GM19463 (cell line): ENCODE results near the gene MRPS15.
"Not testable (repeated sequence)": the region's sequence is repeated elsewhere in the genome, so short reads cannot be mapped to it uniquely, and the experiment has no call there.

Experiments used
- ATAC-seq: cut with Tn5 transposase; IDR thresholded peaks from one replicate; pipeline ENCODE4 v1.9.1; 2021; ENCODE audit warnings: mild to moderate bottlenecking, moderate library complexity; ENCODE audit not compliant: unreplicated experiment

MRPS15 gene

DNA sequence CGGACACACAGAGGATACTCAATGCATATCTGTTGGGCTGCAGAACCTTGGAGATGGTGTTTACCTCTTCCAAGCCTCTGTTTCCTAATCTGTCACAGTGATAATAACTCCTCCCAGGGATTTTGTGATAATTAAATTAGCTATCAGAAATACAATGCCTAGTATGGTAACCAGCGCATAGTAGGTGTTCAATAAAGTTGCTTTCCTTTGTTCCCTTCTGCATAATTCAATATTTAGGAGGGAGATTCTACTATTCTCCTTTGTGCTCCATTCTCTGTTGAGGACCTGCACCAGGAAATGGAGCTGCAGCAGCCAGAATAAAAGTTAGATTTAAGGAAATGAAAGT is 21.9 kb upstream of the MRPS15 start:
- no peak for ATAC-seq

DNA sequence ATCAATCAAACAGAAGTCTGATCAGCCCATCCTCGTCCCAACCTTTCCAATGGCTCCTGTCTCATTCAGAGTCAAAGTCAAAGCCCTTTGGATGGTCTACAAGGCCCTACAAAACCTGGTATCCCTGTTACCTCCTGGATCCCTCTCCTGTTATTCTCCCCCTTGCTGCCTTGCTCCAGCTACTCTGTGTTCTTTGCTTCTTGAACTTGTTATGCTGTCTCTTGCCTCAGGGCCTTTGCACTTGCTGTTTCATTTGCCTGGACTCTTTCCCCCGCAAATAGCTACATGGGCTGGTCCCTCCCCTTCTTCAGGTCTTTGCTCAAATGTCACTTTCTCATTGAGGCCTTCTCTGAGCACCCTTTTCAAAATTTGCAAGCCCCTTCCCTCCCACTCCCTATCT is 19.9 kb upstream of the MRPS15 start:
- no peak for ATAC-seq

DNA sequence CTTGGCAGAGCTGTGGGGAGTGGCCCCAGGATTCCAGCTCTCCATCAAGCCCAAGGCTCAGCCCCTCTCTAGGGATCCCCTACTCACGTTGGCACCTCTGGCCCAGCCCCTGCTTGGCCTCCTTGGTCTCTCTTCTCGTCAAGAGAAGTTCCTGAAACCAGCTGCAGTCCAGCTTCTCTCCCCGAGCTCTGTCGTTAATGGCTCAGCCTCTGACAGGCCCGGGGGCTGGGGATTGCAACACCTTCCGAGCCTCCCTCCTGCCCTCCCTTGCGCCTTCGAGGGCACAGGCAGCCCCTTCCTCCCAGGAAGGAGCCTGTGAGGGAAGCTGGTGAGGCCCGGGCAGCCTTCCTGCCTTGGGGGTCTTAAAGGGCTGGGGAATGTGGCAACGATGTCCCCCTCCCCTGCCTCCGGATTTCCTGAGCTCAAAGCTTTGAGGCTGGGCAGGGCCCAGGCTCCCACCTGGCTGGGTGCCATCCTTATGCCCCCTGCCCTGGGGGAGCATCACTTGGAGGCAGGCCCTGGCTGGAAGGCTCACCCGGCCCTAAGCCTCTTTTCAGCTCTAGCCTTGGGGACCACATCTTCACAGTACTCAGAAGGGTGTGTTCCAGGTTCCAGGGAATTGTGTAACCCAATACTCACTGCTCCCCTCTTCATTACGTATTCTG is 18.7 kb upstream of the MRPS15 start, which contains the start of gene CSF3R:
CSF3R (minus strand) TSS at position 190 of the 665 bp plus-strand sequence. CDS start 3,417 bp downstream, outside the sequence.
- ATAC-seq = no peak

DNA sequence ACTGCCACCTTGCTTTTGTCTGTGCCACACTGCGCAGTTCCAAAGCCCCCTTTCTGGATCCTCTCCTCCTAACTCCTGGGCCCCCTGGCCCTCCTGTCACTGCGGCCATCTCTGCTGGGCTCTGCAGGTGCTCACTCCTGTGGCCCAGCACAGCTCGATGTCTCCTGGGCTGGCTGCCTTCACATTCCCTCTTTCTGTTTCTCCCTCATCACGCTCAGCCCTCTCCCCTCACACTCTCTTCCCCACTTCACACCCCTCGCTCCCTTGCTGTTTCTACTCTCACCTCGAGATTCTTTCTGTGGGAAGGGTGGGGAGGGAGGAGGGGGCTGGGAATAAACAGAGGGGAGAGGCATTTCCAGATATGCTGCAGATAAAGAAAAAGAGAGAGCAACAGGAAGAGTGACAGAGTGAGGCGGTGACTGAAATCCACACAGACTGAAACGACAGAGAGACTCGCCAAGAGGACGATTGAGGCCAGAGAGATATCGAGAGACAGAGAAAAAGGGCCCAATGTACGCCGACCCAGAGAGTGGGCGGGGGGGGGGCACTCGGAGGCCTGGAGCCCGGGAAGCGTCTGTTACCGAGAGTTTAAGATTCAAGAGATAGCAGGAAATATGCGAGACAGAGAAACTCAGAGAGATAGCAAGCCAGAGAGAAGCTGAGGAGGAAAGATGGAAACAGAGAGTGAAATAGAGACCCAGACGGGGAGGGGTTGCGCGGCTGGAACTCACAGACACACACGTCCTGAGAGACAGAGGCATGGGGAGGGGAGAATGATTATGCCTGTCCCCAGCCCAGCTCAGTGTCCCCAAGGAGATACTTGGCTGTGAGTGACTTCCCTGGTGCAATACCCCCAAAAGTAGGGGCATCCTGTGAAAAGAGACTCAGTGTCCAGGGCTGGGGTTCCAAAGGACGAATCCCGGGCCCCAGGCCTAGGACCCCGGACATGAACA is 17.9 kb upstream of the MRPS15 start:
- no peak for ATAC-seq

DNA sequence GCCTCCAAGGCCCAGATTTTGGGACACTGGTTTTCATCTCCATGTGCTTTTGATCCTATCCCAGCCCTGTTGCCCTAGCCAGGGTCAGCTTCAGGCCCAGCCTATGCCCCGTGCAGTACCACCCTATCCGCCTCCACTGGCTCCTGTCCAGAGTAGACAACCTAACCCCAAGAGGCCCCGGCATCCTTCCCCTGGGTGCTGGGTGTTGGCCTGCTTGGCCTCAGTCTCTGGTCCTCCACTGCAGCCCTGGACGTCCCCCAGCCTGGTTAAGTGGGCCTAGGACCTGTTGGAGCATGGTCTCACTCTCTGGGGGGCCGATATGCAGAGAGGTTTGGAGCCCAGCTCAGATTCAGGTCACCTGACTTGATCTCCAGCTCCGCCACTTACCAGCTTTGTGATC is 16.9 kb upstream of the MRPS15 start:
- no peak for ATAC-seq

DNA sequence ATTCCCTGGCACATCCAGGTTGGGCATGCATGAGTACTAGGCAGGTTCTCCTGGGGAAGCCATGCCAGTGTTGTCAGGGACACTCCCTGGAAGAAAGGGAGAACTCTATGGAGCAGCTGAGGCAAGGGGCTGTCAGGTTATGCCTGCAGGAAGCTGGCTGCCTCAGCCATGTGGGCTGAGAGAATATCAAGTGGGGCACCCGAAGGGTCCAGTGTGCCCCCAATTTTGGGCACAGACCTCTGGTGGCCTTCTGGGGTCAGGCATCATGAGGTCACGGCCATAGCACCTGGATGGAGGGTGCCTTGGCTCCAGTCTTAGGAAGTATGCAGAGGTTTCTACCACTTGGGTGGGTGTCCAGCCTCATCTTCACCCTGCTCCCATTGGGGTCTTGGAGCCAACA is 16.0 kb upstream of the MRPS15 start:
- no peak for ATAC-seq

DNA sequence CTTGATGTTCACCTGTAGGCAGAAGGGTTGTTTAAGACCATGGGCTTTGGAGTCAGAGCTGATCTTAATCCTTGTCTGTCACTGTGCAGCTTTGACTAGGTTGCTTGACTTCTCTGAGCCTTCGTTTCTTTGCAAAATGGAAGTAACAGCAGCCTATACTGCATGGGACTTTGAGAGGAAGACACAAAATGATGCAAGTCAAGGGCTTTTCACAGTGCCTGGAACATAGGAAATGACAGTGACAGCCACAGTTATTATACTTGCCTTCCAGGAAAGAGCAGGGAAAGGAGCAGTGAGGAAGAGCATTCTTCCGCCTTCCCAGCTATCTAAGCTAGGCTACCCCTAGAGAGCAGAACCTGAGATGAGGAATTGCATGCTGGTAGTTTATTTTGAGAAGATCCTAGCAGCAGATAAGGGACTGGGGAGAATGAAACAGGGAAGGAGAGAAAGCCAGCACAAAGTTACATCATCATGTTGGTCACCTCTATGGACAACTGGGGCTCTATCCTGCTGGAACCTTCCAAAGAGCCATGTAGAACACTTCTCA is 15.4 kb upstream of the MRPS15 start:
- ATAC-seq = no peak

DNA sequence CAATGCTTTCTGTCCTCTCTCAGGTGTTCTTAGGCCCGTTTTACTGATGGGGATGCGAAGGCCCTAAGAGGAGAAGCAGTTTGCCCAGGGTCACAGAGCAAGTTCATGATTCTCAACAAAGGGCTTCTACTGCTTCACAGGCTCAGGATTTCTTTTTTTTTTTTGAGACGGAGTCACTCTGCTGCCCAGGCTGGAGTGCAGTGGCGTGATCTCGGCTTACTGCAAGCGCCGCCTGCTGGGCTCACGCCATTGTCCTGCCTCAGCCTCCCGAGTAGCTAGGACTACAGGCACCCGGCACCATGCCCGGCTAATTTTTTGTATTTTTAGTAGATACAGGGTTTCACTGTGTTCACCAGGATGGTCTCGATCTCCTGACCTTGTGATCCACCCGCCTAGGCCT is 13.4 kb upstream of the MRPS15 start:
- ATAC-seq = not testable (repeated sequence)

DNA sequence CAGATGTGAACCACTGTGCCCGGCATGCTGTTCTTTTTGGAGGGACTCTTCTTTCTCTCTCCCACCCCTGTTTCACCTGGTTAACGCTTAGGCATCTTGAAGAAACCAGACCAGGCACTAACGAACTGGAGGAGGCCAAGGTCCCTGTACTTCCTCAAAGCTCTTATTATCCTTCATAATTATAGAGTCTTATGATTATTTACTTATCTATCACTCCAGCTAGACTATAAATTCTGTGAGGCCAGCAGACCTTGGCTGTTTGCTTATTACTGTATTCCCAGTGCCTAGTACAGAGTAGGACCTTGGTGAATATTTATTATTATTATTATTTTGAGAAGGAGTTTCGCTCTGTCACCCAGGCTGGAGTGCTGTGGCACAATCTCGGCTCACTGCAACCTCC is 12.8 kb upstream of the MRPS15 start:
- no peak for ATAC-seq

DNA sequence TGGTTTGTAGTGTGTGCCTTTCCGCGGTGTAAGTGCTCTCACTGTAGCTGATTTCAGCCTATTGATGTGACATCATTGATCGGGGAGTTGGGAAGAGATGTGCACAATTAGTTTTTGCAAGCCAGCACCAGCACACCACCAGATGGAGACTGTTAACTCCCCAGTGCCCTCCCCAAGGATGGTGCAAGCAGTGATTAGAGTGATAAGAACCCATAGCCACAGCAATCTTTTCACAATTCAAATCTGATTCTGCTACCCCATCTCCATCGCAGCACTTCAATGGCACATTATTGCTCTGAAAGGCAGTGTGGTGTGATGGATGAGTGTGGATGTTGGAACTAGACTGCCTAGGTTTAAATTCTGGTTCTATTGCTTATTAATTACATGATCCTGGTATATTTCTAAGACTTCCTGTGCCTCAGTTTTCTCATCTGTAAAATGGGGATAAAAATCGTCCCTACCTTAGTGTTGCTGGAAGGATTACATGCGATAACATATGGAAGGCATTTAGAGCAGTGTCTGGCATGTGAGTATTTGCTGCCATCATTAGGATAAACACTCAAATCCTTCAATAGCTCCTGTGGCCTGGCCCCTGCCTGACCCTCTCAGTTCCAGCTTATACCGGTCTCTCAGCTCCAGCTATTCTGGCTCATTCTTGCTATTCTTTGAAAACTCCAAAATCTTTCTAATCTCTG is 11.9 kb upstream of the MRPS15 start:
- ATAC-seq = no peak

DNA sequence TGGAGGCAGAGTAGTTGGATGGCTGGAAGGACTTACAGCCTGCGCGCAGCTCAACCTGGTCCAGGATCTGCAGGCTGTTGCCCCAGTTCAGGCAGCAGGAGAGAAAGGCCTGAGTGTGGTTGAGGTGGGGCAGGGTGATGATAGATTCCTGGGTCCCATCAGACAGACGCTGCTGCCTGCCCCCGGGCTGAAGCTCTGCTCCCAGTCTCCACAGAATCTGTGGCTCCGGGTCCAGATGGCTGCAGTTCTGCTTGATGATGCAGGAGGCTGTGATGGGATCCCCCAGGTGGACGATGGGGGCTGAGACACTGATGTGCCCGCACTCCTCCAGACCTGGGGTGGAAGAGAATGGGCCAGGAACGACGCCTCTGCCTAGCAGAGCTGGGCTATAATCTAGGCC is 11.2 kb upstream of the MRPS15 start:
- no peak for ATAC-seq

DNA sequence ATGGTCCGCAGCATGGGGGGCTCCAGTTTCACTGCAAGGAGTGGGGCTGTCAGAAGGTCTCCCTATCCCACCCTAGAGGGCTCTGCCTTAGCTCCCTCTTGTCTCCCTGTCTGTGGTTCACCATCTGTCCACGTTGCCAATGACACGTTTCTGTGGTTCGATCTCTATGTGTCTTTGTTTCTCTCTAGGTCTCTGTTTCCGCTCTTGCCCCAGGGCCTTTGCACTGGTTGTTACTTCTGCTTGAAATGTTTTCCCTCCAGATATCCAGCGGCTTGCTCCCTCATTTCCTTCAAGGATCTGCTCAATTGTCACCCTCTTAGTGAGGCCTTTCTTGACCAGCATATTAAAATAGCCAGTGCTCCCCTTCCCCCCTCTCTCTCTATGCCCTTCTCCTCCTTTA is 8.5 kb upstream of the MRPS15 start:
- no peak for ATAC-seq

DNA sequence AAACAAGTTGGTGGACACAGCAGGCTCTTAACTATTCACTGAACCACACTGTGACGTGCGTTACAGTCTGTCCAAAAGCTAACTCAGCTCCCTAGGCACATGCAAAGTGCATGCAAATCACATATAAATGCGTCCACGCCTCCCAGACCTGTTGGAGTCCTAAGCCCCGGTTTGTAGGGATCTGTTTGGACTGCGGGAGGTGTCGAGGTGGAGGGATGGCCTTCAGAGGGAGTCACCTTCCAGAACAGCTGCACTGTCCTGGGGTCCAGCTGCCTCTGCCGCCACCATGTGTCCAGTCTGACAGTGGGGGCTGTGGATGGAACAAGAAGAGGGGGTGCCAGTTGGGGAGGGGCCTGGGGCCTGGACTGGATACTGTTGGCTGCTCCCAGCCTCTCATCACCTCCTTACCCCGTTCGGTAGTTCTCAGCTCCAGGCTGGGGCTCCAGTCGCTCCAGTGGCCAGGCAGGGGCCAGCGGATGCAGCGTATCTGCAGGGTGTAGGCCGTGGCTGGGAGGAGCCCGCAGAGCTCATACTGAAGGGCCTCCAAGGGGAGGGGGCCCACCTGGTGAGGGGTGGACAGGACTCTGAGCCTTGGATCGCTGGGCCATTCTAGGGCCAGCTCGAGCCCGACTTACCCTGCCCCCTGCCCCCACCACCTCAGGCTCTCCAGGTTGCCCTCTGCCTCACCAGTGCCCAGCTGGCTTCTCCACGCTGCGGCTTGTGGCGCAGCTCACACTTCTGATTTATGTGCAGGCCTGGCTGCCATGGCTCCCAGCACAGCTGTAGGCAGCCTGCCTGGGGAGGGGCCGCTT is 7.9 kb upstream of the MRPS15 start:
- no peak for ATAC-seq

DNA sequence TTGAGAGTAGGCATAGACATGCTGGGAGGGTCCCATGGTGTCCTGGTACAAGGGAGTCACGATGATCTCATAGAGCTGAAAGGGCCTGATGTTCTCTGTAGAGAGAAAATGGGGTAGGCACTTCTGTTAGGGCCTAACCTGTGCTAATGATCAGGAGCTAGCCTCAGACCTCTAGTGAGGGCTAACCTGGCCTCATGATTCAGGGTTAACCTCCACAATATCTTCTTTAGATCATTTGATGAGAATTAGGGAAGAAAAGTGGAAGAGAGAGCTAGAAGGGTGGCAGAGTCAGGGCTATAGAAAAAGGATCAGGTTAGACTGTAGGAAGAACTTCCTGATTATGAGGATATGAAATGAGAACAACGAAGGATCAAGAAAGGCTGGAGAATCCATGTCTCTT is 5.0 kb upstream of the MRPS15 start:
- no peak for ATAC-seq

DNA sequence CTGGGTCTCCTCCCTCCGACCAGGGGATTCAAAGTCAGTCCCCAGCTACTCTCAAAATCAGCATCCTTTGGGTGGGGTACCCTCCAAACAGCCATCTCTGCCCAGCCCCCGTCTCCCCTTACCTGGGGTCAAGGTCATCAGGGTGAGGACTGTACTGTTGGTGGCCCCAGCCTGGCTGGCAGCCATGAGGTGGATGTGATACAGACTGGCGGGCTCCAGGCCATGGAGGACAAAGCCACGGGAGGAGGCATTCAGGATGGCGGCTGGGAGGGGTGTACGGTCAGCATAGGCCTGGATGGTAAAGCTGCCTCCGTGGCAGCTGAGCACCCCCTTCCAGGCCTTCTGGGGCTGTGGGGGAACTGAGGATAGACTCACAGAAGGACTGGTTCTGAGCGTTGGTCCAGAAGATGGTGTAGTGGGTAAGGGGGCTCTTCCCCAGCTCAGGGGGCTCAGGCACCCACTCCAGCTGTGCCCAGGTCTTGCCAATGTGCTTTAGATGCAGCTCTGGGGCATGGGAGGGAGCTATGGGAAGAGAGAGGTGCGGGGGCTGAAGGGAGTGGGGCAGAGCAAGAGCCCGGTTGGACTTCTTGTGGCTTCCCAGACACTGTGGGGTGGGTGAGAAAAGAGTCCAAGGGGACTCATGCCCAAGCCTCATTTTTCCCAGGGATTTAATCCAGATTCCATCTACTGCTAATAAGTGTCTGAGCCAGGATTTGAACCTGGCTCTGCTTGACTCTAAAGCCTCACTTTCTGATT is 3.7 kb upstream of the MRPS15 start:
- no peak for ATAC-seq

DNA sequence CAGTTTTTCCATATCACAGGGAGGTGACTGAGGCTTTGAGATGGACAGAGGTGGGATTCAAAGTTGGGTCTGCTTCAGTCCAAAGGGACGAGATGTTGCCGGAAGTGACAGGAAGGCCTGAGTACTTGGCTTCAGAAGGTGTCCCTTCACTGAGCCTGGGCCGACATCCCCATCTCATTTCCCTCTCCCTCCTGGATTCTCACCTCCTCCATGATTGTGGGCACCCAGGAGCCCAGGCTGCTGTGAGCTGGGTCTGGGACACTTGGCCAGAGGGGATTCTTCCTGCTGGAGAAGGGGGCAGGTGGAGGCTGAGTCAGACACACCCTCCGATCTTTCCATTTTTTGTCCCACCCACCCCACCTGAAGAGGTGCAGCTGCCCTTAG is 2.8 kb upstream of the MRPS15 start:
- ATAC-seq = no peak

DNA sequence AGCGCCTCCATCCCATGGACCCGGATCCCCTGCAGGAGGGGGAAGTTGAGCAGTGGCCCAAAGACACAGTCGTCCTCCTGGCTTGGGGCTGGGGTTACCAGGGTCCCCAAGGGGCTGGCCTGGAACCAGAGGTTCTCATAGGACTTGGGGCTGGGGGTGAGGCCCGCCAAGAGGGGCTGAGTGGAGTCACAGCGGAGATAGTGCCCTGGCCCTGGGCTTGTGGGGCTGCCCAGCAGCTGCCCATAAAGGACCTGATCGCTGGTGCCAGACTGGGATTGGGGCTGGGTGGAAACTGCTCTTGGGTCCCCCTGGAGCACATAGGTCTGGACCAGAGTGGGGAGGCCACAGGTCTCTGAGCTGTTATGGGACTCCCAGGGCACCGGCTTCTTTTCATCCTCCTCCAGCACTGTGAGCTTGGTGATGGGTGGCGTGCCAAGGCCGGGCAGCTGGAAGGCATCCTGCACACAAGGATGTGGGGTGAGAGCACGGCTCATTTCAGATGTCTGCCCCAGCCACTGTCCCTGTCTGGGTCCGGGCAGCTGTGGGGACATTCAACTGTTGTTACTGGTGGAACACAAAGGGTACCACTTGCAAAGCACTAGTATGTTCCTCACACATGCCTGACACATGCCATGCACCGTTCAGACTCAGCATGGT is 2.3 kb upstream of the MRPS15 start:
- no peak for ATAC-seq

DNA sequence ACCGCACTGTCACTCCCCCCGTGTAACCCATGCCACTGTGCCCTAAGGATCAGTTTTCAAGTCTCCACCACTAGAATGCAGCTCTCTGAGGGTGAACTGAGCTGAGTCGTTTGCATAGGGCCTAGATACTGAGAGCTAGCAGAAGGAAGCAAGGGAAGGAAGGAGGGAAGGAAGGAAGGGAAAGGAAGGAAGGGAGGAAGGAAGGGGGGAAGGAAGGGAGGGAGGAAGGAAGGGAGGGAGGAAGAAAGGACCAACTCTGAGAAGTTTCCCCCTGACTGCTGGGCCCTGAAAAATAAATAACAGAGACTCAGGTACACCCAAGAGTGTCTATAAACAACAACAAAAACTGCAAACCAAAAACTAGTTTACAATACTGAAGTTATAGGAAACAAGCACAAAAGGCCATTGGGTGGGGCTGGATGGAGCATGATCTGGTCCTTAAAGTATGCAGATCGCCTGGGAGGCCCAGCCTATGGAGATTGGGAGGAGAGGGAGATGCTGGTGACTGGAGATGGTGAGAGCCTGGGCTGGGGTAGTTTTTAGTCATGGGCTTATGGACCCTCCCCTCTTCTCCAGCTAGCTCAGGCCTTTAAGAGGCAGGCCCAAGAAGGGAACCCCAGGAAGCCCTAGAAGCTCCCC is 1.7 kb upstream of the MRPS15 start:
- ATAC-seq = no peak
